Stimulated activated CD4-positive, alpha-beta T cell treated with anti-CD3 and anti-CD28 coated beads, Interleukin-2, amount 100 ng/mL, for 24 hours (primary cell): ENCODE measurements around the gene DAG1.

ENCODE experiments used
- DNase-seq, 2 donors: peaks; one replicate each; pipeline ENCODE4 v3.0.0-alpha.2; 2020

DAG1 gene

GRCh38 chr3:49556500-49557275 is 86.6 kb downstream of the DAG1 start:
- DNase-seq, result no peak

- no peak for DNase-seq
Measured at GRCh38 chr3:49563040-49563578, 93.0 kb downstream of the DAG1 start.

- no peak for DNase-seq
Measured at GRCh38 chr3:49563766-49564165, 93.7 kb downstream of the DAG1 start.

DNA sequence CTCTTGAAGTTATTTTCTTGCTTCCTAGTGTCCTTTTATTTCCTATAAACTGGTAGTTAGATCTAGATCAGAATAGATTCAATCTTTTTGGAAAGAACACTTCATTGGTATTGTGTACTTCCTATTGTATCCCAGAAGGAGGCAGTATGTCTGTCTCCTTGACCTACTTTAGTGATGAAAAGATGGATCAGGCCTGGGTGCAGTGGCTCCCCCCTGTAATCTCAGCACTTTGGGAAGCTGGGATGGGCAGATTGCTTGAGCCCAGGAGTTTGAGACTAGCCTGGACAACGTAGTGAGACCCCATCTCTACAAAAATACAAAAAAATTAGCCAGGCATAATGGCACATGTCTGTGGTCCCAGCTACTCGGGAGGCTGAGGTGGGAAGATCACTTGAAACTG is 96.2 kb downstream of the DAG1 start:
- DNase-seq, result no peak

DNA sequence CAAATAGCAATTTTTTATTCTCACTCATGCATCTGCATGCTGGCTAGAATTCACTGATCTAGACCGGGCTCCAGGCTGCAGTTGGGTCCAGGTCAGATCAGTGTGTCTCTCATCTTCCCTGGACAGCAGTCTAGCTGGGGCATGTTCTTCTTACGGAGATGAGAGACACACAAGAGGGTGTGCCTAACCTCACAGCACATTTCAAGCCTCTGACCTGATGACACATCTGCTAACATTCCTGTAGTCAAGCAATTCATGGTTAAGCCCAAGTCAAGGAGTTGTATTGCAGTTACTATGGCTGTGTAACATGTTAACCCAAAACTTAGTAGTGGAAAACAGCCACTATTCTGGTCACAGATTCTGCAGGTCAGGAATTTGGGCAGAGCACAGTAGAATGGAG is 97.3 kb downstream of the DAG1 start:
- no peak for DNase-seq

- DNase-seq, result no peak
Measured at GRCh38 chr3:49568965-49569364, 98.9 kb downstream of the DAG1 start.

- no peak for DNase-seq
Measured at GRCh38 chr3:49570028-49570654, 100.1 kb downstream of the DAG1 start.

DNA sequence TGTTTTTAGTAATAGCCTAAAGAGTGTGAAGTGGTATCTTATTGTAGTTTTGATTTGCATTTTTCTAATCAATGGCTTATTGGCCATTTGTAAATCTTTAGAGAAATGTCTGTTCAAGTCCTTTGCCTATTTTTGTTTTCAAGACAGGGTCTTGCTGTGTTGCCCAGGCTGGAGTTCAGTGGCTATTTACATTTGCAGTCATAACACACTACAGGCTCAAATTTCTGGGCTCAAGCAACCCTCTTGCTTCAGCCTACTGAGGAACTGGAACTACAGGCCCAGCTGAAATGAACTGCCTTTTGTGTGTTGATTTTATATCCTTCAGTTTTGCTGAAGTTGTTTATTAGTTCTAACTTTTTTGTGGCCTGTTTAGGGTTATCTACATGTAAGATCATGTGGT is 112.1 kb downstream of the DAG1 start:
- no peak for DNase-seq
